ENCODE results near the gene RANBP1. TPM values are rescaled to one million over a fixed set of nuclear protein-coding genes. Genes with fewer than 3 reads are reported as not detected.

RANBP1 gene
- total RNA-seq, 2 experiments from 2014 or later = 359 to 372 TPM

- intact Hi-C loops (cut with micrococcal nuclease) = no loop called here
- DNase-seq = no peak
- CTCF ChIA-PET = no interaction called here
- Mint-ChIP-seq H3K27me3 (no peaks in the 10 kb centered on the region), H3K4me3 (no peak overlapping the region), H3K36me3 (no peaks in the 10 kb centered on the region), H3K9me3 (no peaks in the 10 kb centered on the region), H3K4me1 (ENCODE audit: low read depth) (peaks cover 2% of the 10 kb centered on the region), H3K27ac (no peak overlapping the region)
- POLR2A ChIA-PET = no interaction called here
Observed at GRCh38 chr22:20147237-20147988, 31.5 kb downstream of the RANBP1 start.

- Mint-ChIP-seq H3K9me3 (no peaks in the 10 kb centered on the region), H3K27ac (no peak overlapping the region), H3K4me3 (no peak overlapping the region), H3K4me1 (ENCODE audit: low read depth) (peaks cover 2% of the 10 kb centered on the region), H3K27me3 (no peaks in the 10 kb centered on the region), H3K36me3 (no peaks in the 10 kb centered on the region)
- ChIA-PET POLR2A (no interaction called here), CTCF (no interaction called here)
- intact Hi-C loops (cut with micrococcal nuclease) = no loop called here
- no peak for DNase-seq
Observed at GRCh38 chr22:20148414-20148813, 32.5 kb downstream of the RANBP1 start.

- ChIA-PET POLR2A (no interaction called here), CTCF (no interaction called here)
- intact Hi-C loops (cut with micrococcal nuclease) = no loop called here
- H3K27ac Mint-ChIP-seq = no peak overlapping the region
- no peak for DNase-seq
- H3K27me3 Mint-ChIP-seq = no peaks in the 10 kb centered on the region
- no peak overlapping the region for H3K4me3 Mint-ChIP-seq
- no peaks in the 10 kb centered on the region for H3K36me3 Mint-ChIP-seq
- no peaks in the 10 kb centered on the region for H3K9me3 Mint-ChIP-seq
- peaks cover 2% of the 10 kb centered on the region for H3K4me1 Mint-ChIP-seq (ENCODE audit: low read depth)
Observed at GRCh38 chr22:20149257-20150250, 33.6 kb downstream of the RANBP1 start.

- POLR2A ChIA-PET = no interaction called here
Observed at GRCh38 chr22:20150381-20151275, 34.7 kb downstream of the RANBP1 start, which contains the start of gene CCDC188. TSS of gene CCDC188 (minus strand) at chr22:20151055. CDS start at chr22:20150986, 69 bp downstream.

GRCh38 chr22:20151276-20151588, 35.3 kb downstream of the RANBP1 start:
- no peaks in the 10 kb centered on the region for H3K27me3 Mint-ChIP-seq
- ChIA-PET POLR2A (no interaction called here), CTCF (no interaction called here)
- no peak overlapping the region for H3K27ac Mint-ChIP-seq
- H3K4me3 Mint-ChIP-seq = no peak overlapping the region
- DNase-seq = no peak
- no peaks in the 10 kb centered on the region for H3K36me3 Mint-ChIP-seq
- intact Hi-C loops (cut with micrococcal nuclease) = no loop called here
- peaks cover 2% of the 10 kb centered on the region for H3K4me1 Mint-ChIP-seq (ENCODE audit: low read depth)
- no peaks in the 10 kb centered on the region for H3K9me3 Mint-ChIP-seq

More at GRCh38 chr22:20150381-20151275, 34.7 kb downstream of the RANBP1 start, which contains the start of gene CCDC188:
- intact Hi-C loops (cut with micrococcal nuclease) = no loop called here
- H3K27me3 Mint-ChIP-seq = no peaks in the 10 kb centered on the region
- H3K4me3 Mint-ChIP-seq = no peak within 1 kb of the TSS
- H3K9me3 Mint-ChIP-seq = no peaks in the 10 kb centered on the region
- no peaks in the 10 kb centered on the region for H3K36me3 Mint-ChIP-seq
- peaks cover 2% of the 10 kb centered on the region for H3K4me1 Mint-ChIP-seq (ENCODE audit: low read depth)
- H3K27ac Mint-ChIP-seq = no peak within 1 kb of the TSS
- CTCF ChIA-PET = no interaction called here
- no peak for DNase-seq

- no peak for DNase-seq
- Mint-ChIP-seq H3K4me3 (no peak overlapping the region), H3K27ac (no peak overlapping the region), H3K36me3 (no peaks in the 10 kb centered on the region), H3K4me1 (ENCODE audit: low read depth) (no peaks in the 10 kb centered on the region), H3K9me3 (no peaks in the 10 kb centered on the region), H3K27me3 (peaks cover 3% of the 10 kb centered on the region)
- intact Hi-C loops (cut with micrococcal nuclease) = no loop called here
- ChIA-PET CTCF (interaction anchor here (0.6 kb wide), 1 partner anchor 50 kb away, joined by 3 read pairs; no protein-coding TSS in a partner anchor), POLR2A (no interaction called here)
Observed at GRCh38 chr22:20152464-20152890, 36.6 kb downstream of the RANBP1 start.

- H3K27me3 Mint-ChIP-seq = peaks cover 3% of the 10 kb centered on the region
- CTCF ChIA-PET = no interaction called here
Observed at GRCh38 chr22:20153945-20154344, 38.0 kb downstream of the RANBP1 start.

GRCh38 chr22:20154602-20155187, 38.8 kb downstream of the RANBP1 start:
- intact Hi-C loops (cut with micrococcal nuclease) = no loop called here
- no peak for DNase-seq

More at GRCh38 chr22:20153945-20154344, 38.0 kb downstream of the RANBP1 start:
- Mint-ChIP-seq H3K9me3 (no peaks in the 10 kb centered on the region), H3K4me1 (ENCODE audit: low read depth) (no peaks in the 10 kb centered on the region), H3K4me3 (no peak overlapping the region), H3K36me3 (no peaks in the 10 kb centered on the region), H3K27ac (no peak overlapping the region)
- no peak for DNase-seq
- intact Hi-C loops (cut with micrococcal nuclease) = no loop called here
- POLR2A ChIA-PET = no interaction called here

GRCh38 chr22:20155330-20156041, 39.6 kb downstream of the RANBP1 start:
- H3K27me3 Mint-ChIP-seq = peaks cover 3% of the 10 kb centered on the region
- H3K27ac Mint-ChIP-seq = no peak overlapping the region
- ChIA-PET CTCF (interaction anchor here (0.5 to 3.0 kb wide), 4 partner anchors 34 to 239 kb away, joined by 3 to 48 read pairs (median 4); no protein-coding TSS in a partner anchor), POLR2A (no interaction called here)
- no peaks in the 10 kb centered on the region for H3K9me3 Mint-ChIP-seq
- intact Hi-C loops (cut with micrococcal nuclease) = no loop called here
- no peaks in the 10 kb centered on the region for H3K4me1 Mint-ChIP-seq (ENCODE audit: low read depth)
- no peak overlapping the region for H3K4me3 Mint-ChIP-seq
- H3K36me3 Mint-ChIP-seq = no peaks in the 10 kb centered on the region
- DNase-seq = peak; percentile 35

More at GRCh38 chr22:20154602-20155187, 38.8 kb downstream of the RANBP1 start:
- H3K36me3 Mint-ChIP-seq = no peaks in the 10 kb centered on the region
- H3K27me3 Mint-ChIP-seq = peaks cover 3% of the 10 kb centered on the region
- H3K4me1 Mint-ChIP-seq (ENCODE audit: low read depth) = no peaks in the 10 kb centered on the region
- H3K4me3 Mint-ChIP-seq = no peak overlapping the region
- H3K9me3 Mint-ChIP-seq = no peaks in the 10 kb centered on the region
- CTCF ChIA-PET = interaction anchor here (0.6 to 0.9 kb wide), 2 partner anchors 114 to 120 kb away, joined by 3 read pairs; no protein-coding TSS in a partner anchor
- POLR2A ChIA-PET = no interaction called here
- H3K27ac Mint-ChIP-seq = no peak overlapping the region

- POLR2A ChIA-PET = no interaction called here
- CTCF ChIA-PET = interaction anchor here (0.5 to 3.0 kb wide), 2 partner anchors 130 to 239 kb away, joined by 4 to 48 read pairs; no protein-coding TSS in a partner anchor
- Mint-ChIP-seq H3K36me3 (no peaks in the 10 kb centered on the region), H3K4me1 (ENCODE audit: low read depth) (no peaks in the 10 kb centered on the region), H3K27me3 (peaks cover 3% of the 10 kb centered on the region), H3K9me3 (no peaks in the 10 kb centered on the region), H3K4me3 (no peak overlapping the region), H3K27ac (no peak overlapping the region)
- no peak for DNase-seq
- intact Hi-C loops (cut with micrococcal nuclease) = no loop called here
Observed at GRCh38 chr22:20156042-20156389, 40.1 kb downstream of the RANBP1 start.
